SK-N-SH (cell line): ENCODE data around the gene SSTR5. TPM values are rescaled to one million over a fixed set of nuclear protein-coding genes. Genes with fewer than 3 reads are reported as not detected.

Experiments
- CTCF ChIA-PET: fragments of 300-600, 350-600 bp; formaldehyde crosslinking; extraction: SDS; loops from one replicate; lab custom pipeline; 2021; lab: Yijun Ruan, JAX
- POLR2A ChIA-PET: fragments of 350-600 bp; sonication (Branson Sonifier 250); formaldehyde crosslinking; extraction: SDS; loops from one replicate; lab custom pipeline; 2020; ENCODE audit warnings: antibody characterized with exemption, inconsistent platforms; lab: Yijun Ruan, JAX
- DNase-seq: peaks from one replicate; pipeline ENCODE4 v3.0.0; 2012
- H2AFZ ChIP-seq: fragments of 200-600 bp; sonication (generic); 2 replicates; pipeline ENCODE4 v1.8.1; 2016; ENCODE audit warnings: antibody characterized with exemption, mild to moderate bottlenecking, low read depth
- H3F3A ChIP-seq: fragments of 200-600 bp; sonication (generic); replicated peaks from 2 replicates; pipeline ENCODE3; 2016; ENCODE audit warnings: antibody characterized with exemption, mild to moderate bottlenecking; ENCODE audit not compliant: insufficient read depth
- H3K27ac ChIP-seq, 2 experiments: fragments of 200-500 bp in 1 of 2; fragments of 200-600 bp in 1 of 2; sonication (Bioruptor generic) in 1 of 2; sonication (generic), shearing (Covaris generic) in 1 of 2; 2 replicates each; pipeline versions ENCODE4 v1.5.1 to v1.6.1; 2014 to 2016; ENCODE audit warnings: low read depth in 2 of 2, inconsistent platforms in 1 of 2, low read length in 1 of 2, mild to moderate bottlenecking in 1 of 2, mixed read lengths in 1 of 2
- H3K27me3 ChIP-seq: fragments of 200-600 bp; sonication (generic), shearing (Covaris generic); 2 replicates; pipeline ENCODE4 v1.6.1; 2016; ENCODE audit warnings: mixed run types; ENCODE audit not compliant: insufficient read depth
- H3K36me3 ChIP-seq, 2 experiments: fragments of 200-500 bp in 1 of 2; fragments of 200-600 bp in 1 of 2; sonication (Bioruptor generic) in 1 of 2; sonication (generic) in 1 of 2; replicated peaks in 1 of 2; 2 replicates each; pipeline versions ENCODE3 to v1.5.1; 2014 to 2016; ENCODE audit warnings: low read length in 1 of 2, mild to moderate bottlenecking in 1 of 2; ENCODE audit not compliant: insufficient read depth in 2 of 2, control insufficient read depth in 1 of 2
- H3K4me1 ChIP-seq, 2 experiments: fragments of 200-500 bp in 1 of 2; fragments of 200-600 bp in 1 of 2; sonication (Bioruptor generic) in 1 of 2; sonication (generic), shearing (Covaris generic) in 1 of 2; 2 replicates each; pipeline versions ENCODE4 v1.5.1 to v1.6.1; 2014 to 2016; ENCODE audit warnings: low read depth in 1 of 2, low read length in 1 of 2, mixed run types in 1 of 2; ENCODE audit not compliant: insufficient read depth in 2 of 2, control insufficient read depth in 1 of 2
- H3K4me2 ChIP-seq: fragments of 200-600 bp; sonication (generic), shearing (Covaris generic); 2 replicates; pipeline ENCODE4 v1.6.1; 2017; ENCODE audit warnings: mixed run types
- H3K4me3 ChIP-seq, 2 experiments: fragments of 200-500 bp in 1 of 2; fragments of 200-600 bp in 1 of 2; sonication (Bioruptor generic) in 1 of 2; sonication (generic), shearing (Covaris generic) in 1 of 2; 2 replicates each; pipeline versions ENCODE4 v1.5.1 to v1.8.1; 2014 to 2016; ENCODE audit warnings: low read depth in 2 of 2, inconsistent platforms in 1 of 2, low read length in 1 of 2, mild to moderate bottlenecking in 1 of 2, mixed read lengths in 1 of 2, moderate library complexity in 1 of 2
- H3K79me2 ChIP-seq: fragments of 200-600 bp; sonication (generic); 2 replicates; pipeline ENCODE4 v1.8.1; 2017; ENCODE audit warnings: mild to moderate bottlenecking; ENCODE audit not compliant: insufficient read depth
- H3K9ac ChIP-seq: fragments of 200-600 bp; sonication (generic); 2 replicates; pipeline ENCODE4 v1.6.1; 2017; ENCODE audit warnings: mixed run types
- H3K9me2 ChIP-seq: fragments of 200-600 bp; sonication (generic); 2 replicates; pipeline ENCODE4 v1.6.1; 2017; ENCODE audit warnings: mixed run types
- H3K9me3 ChIP-seq: fragments of 200-600 bp; sonication (generic); 2 replicates; pipeline ENCODE4 v1.6.1; 2017; ENCODE audit warnings: mixed run types, mild to moderate bottlenecking, moderate library complexity
- H4K20me1 ChIP-seq: fragments of 200-600 bp; sonication (generic); 2 replicates; pipeline ENCODE4 v1.6.1; 2017; ENCODE audit warnings: mild to moderate bottlenecking, mixed run types; ENCODE audit not compliant: insufficient read depth
- CHD2 ChIP-seq: fragments of 150-350 bp; IDR thresholded peaks from 2 replicates; pipeline ENCODE4 v1.6.1; 2018; ENCODE audit warnings: low read length; ENCODE audit not compliant: partially characterized antibody
- CTCF ChIP-seq: fragments of 200-600 bp; sonication (generic); IDR thresholded peaks from 2 replicates; pipeline ENCODE4 v1.6.1; 2017; ENCODE audit warnings: antibody characterized with exemption, mild to moderate bottlenecking, moderate library complexity
- EP300 ChIP-seq, 2 experiments: IDR thresholded peaks; 2 replicates each; pipeline versions ENCODE4 v1.4.0 to v1.6.1; 2012; ENCODE audit warnings: borderline replicate concordance in 1 of 2, low read depth in 1 of 2, low read length in 1 of 2
- FOSL2 ChIP-seq: IDR thresholded peaks from 2 replicates; pipeline ENCODE4 v1.4.0; 2012; ENCODE audit warnings: low read depth, mild to moderate bottlenecking, moderate library complexity, borderline replicate concordance
- FOXJ3 ChIP-seq: sonication (generic); formaldehyde crosslinking; IDR thresholded peaks from 2 replicates; pipeline ENCODE4 v1.5.1; 2020; ENCODE audit warnings: mild to moderate bottlenecking, missing genetic modification reagents
- GATA2 ChIP-seq: sonication (generic); formaldehyde crosslinking; IDR thresholded peaks from 2 replicates; pipeline ENCODE4 v1.5.0; 2020; ENCODE audit warnings: mild to moderate bottlenecking, missing genetic modification reagents
- JUND ChIP-seq: IDR thresholded peaks from 2 replicates; pipeline ENCODE4 v1.4.0; 2012
- MAX ChIP-seq: IDR thresholded peaks from 2 replicates; pipeline ENCODE4 v1.4.0; 2012; ENCODE audit warnings: low read depth
- NFIC ChIP-seq: IDR thresholded peaks from 2 replicates; pipeline ENCODE4 v1.4.0; 2012; ENCODE audit warnings: borderline replicate concordance
- PBX3 ChIP-seq: IDR thresholded peaks from 2 replicates; pipeline ENCODE4; 2012
- POLR2AphosphoS5 ChIP-seq: IDR thresholded peaks from 2 replicates; pipeline ENCODE4 v1.6.1; 2012; ENCODE audit warnings: low read depth, low read length
- REST ChIP-seq: IDR thresholded peaks from 2 replicates; pipeline ENCODE4 v1.6.1; 2012; ENCODE audit warnings: mild to moderate bottlenecking, low read depth, low read length, moderate library complexity
- RFX5 ChIP-seq: IDR thresholded peaks from 2 replicates; pipeline ENCODE4 v1.6.1; 2012; ENCODE audit warnings: mild to moderate bottlenecking, improper control_type of control experiment, low read length
- RXRA ChIP-seq: IDR thresholded peaks from 2 replicates; pipeline ENCODE4 v1.4.0; 2012; ENCODE audit warnings: low read depth, mild to moderate bottlenecking, borderline replicate concordance
- TCF12 ChIP-seq: IDR thresholded peaks from 2 replicates; pipeline ENCODE4 v1.4.0; 2012
- YY1 ChIP-seq: IDR thresholded peaks from 2 replicates; pipeline ENCODE4 v1.4.0; 2012; ENCODE audit warnings: low read depth, mild to moderate bottlenecking
- WGBS: methylation state at CpG from one replicate; pipeline ENCODE4 v1.1.6; 2017; ENCODE audit warnings: low lambda C conversion rate; 5-methylcytosine and 5-hydroxymethylcytosine counted together
- polyA plus RNA-seq, 3 experiments: library from polyadenylated mRNA; depleted of rRNA; stranded (reverse); fragments of >200 nt; gene quantifications; 2 replicates each; pipeline ENCODE4 v1.2.3, GENCODE V29; 2012

SSTR5 gene
- polyA plus RNA-seq, 1 of the 3 experiments (the other 2 are of a cell fraction), result not detected

- POLR2A ChIA-PET, result no interaction called here
These were observed 9.9 kb downstream of the SSTR5 start for GRCh38 chr16:1082266-1082951.

GRCh38 chr16:1082952-1083675, 10.6 kb downstream of the SSTR5 start:
- H3K4me1 ChIP-seq, result no peaks in the 10 kb centered on the region
- H3K27ac ChIP-seq, result no peak overlapping the region
- peaks cover 63% of the 10 kb centered on the region for H3K27me3 ChIP-seq
- 36% methylated on average over 14 of the region's 34 CpGs for WGBS
- H2AFZ ChIP-seq, result no peak overlapping the region
- H3K9me2 ChIP-seq, result no peaks in the 10 kb centered on the region
- no peak overlapping the region for H3K9ac ChIP-seq
- H3K4me2 ChIP-seq, result no peak overlapping the region
- no peak for DNase-seq
- no peak overlapping the region for H3K4me3 ChIP-seq
- CTCF ChIA-PET, result interaction anchor here (0.5 to 1.5 kb wide), 2 partner anchors 18 to 667 kb away, joined by 3 to 4 read pairs; no protein-coding TSS in a partner anchor
- H3K79me2 ChIP-seq, result no peaks in the 10 kb centered on the region
- no peaks in the 10 kb centered on the region for H3K9me3 ChIP-seq
- H3K36me3 ChIP-seq, result no peaks in the 10 kb centered on the region
- H3F3A ChIP-seq, result no peaks in the 10 kb centered on the region
- H4K20me1 ChIP-seq, result no peaks in the 10 kb centered on the region
- POLR2A ChIA-PET, result no interaction called here
- TF ChIP-seq JUND, result no peak
- no peak for TF ChIP-seq CHD2
- no peak for TF ChIP-seq TCF12
- TF ChIP-seq RFX5, result no peak
- no peak for TF ChIP-seq RXRA
- no peak for TF ChIP-seq FOXJ3 (CRISPR knock-in tag)
- TF ChIP-seq EP300 (IDR thresholded peaks at IDR 0.05; ENCODE audit: borderline replicate concordance in 1 of 2, low read depth in 1 of 2, low read length in 1 of 2), result no peak
- TF ChIP-seq POLR2AphosphoS5, result no peak
- no peak for TF ChIP-seq GATA2 (CRISPR knock-in tag)
- no peak for TF ChIP-seq MAX
- TF ChIP-seq REST, result no peak
- TF ChIP-seq NFIC, result no peak
- no peak for TF ChIP-seq CTCF

More at GRCh38 chr16:1082266-1082951, 9.9 kb downstream of the SSTR5 start:
- no peaks in the 10 kb centered on the region for H3K9me3 ChIP-seq
- no peak overlapping the region for H3K4me3 ChIP-seq
- H3K9ac ChIP-seq, result no peak overlapping the region
- no peaks in the 10 kb centered on the region for H3K36me3 ChIP-seq
- H4K20me1 ChIP-seq, result no peaks in the 10 kb centered on the region
- CTCF ChIA-PET, result interaction anchor here (0.5 to 1.5 kb wide), 2 partner anchors 18 to 668 kb away, joined by 3 to 4 read pairs; no protein-coding TSS in a partner anchor
- WGBS, result 47% methylated on average over 12 of the region's 21 CpGs
- no peaks in the 10 kb centered on the region for H3K79me2 ChIP-seq
- no peak overlapping the region for H2AFZ ChIP-seq
- TF ChIP-seq YY1, result no peak
- TF ChIP-seq MAX, result 0 out of 2 replicates have a peak, but pooled peaks have one; percentile 21
- no peak for TF ChIP-seq TCF12
- TF ChIP-seq JUND, result no peak
- peak; percentile 4; the same call in 1 of the 2 replicates for TF ChIP-seq FOSL2
- TF ChIP-seq GATA2 (CRISPR knock-in tag), result no peak
- no peak for TF ChIP-seq EP300 (IDR thresholded peaks at IDR 0.05; ENCODE audit: borderline replicate concordance in 1 of 2, low read depth in 1 of 2, low read length in 1 of 2)
- TF ChIP-seq PBX3, result no peak
- no peaks in the 10 kb centered on the region for H3K4me1 ChIP-seq
- H3K4me2 ChIP-seq, result no peak overlapping the region
- H3K9me2 ChIP-seq, result no peaks in the 10 kb centered on the region
- no peak for DNase-seq
- H3K27me3 ChIP-seq, result peaks cover 63% of the 10 kb centered on the region
- H3K27ac ChIP-seq, result no peak overlapping the region
- H3F3A ChIP-seq, result no peaks in the 10 kb centered on the region
